HCT116 (cell line): ENCODE data around the gene ESRRB. TPM values are rescaled to one million over a fixed set of nuclear protein-coding genes. Genes with fewer than 3 reads are reported as not detected.

Source experiments
- ATAC-seq: fragments of 200-7000 bp; cut with Tn5 transposase; 2 replicates; pipeline ENCODE4 v1.9.1; 2020; ENCODE audit warnings: mild to moderate bottlenecking, moderate library complexity
- BruUV-seq: library from RNA; stranded (reverse); fragments of 400-500 nt; replicated peaks from 2 replicates; lab custom pipeline; 2021; lab: Mats Ljungman, UMichigan
- CTCF ChIA-PET: fragments of 300-600 bp; sonication (Branson Sonifier 250); formaldehyde crosslinking; loops from one replicate; lab custom pipeline; 2021; ENCODE audit warnings: antibody characterized with exemption; lab: Charles Lee
- POLR2A ChIA-PET: fragments of 300-600, 350-600 bp; sonication (Branson Sonifier 250); formaldehyde crosslinking; loops from one replicate; lab custom pipeline; 2021; ENCODE audit warnings: antibody characterized with exemption; lab: Charles Lee
- RAD21 ChIA-PET, 2 experiments: fragments of 300-600 bp; sonication (Branson Sonifier 250); formaldehyde crosslinking; loops; one replicate each; lab custom pipeline; 2023; ENCODE audit warnings: low total read pairs in 2 of 2; ENCODE audit not compliant: uncharacterized antibody in 2 of 2, unreplicated experiment in 2 of 2, low non-redundant PET in 1 of 2; lab: Charles Lee
- DNase-seq: peaks from one replicate; pipeline ENCODE4 v3.0.0-alpha.2; 2010; ENCODE audit warnings: low read depth, low spot score
- H2AFZ ChIP-seq: fragments of 200-600 bp; shearing (Covaris generic), sonication (generic); 2 replicates; pipeline ENCODE4 v1.6.1; 2017; ENCODE audit warnings: low read depth, mixed run types, mixed read lengths, antibody characterized with exemption, low read length; ENCODE audit not compliant: poor library complexity, severe bottlenecking
- H3K27ac ChIP-seq: 2 replicates; pipeline ENCODE4 v1.5.1; 2012; ENCODE audit warnings: low read depth, low read length
- H3K27me3 ChIP-seq: fragments of 200-600 bp; sonication (generic); 2 replicates; pipeline ENCODE4 v1.6.1; 2016; ENCODE audit warnings: mixed run types, low read length, mixed read lengths; ENCODE audit not compliant: insufficient read depth
- H3K36me3 ChIP-seq, 2 experiments: fragments of 200-500 bp in 1 of 2; fragments of 200-600 bp in 1 of 2; sonication (Bioruptor generic) in 1 of 2; sonication (generic) in 1 of 2; 2 replicates each; pipeline versions ENCODE4 v1.5.1 to v1.6.1; 2014 to 2016; ENCODE audit warnings: low read length in 2 of 2, inconsistent platforms in 1 of 2, mixed read lengths in 1 of 2, mixed run types in 1 of 2; ENCODE audit not compliant: insufficient read depth in 2 of 2, control insufficient read depth in 1 of 2
- H3K4me1 ChIP-seq, 2 experiments: fragments of 200-600 bp in 1 of 2; sonication (generic) in 1 of 2; 2 replicates each; pipeline versions ENCODE4 v1.5.1 to v1.6.1; 2012 to 2017; ENCODE audit warnings: low read length in 2 of 2, inconsistent platforms in 1 of 2, mild to moderate bottlenecking in 1 of 2, mixed read lengths in 1 of 2, mixed run types in 1 of 2, moderate library complexity in 1 of 2; ENCODE audit not compliant: insufficient read depth in 2 of 2, control insufficient read depth in 1 of 2
- H3K4me2 ChIP-seq: fragments of 200-600 bp; sonication (generic); 2 replicates; pipeline ENCODE4 v1.6.1; 2017; ENCODE audit warnings: mixed run types, low read length, mixed read lengths
- H3K4me3 ChIP-seq, 2 experiments: fragments of 200-600 bp in 1 of 2; sonication (generic) in 1 of 2; replicated peaks in 1 of 2; 2 replicates each; pipeline ENCODE4 v1.5.1; 2011 to 2016; ENCODE audit warnings: low read length in 2 of 2, control low read depth in 1 of 2, low read depth in 1 of 2, mild to moderate bottlenecking in 1 of 2, mixed read lengths in 1 of 2, mixed run types in 1 of 2
- H3K79me2 ChIP-seq: fragments of 200-600 bp; sonication (generic); 2 replicates; pipeline ENCODE4 v1.6.1; 2017; ENCODE audit warnings: mild to moderate bottlenecking, mixed run types, low read length, moderate library complexity, mixed read lengths; ENCODE audit not compliant: insufficient read depth
- H3K9ac ChIP-seq: fragments of 200-600 bp; sonication (generic); 2 replicates; pipeline ENCODE4 v1.6.1; 2016; ENCODE audit warnings: low read length, mixed read lengths
- H3K9me2 ChIP-seq: fragments of 200-600 bp; sonication (generic), shearing (Covaris generic); 2 replicates; pipeline ENCODE4 v1.6.1; 2017; ENCODE audit warnings: mixed run types, mild to moderate bottlenecking, moderate library complexity; ENCODE audit not compliant: insufficient read depth
- H3K9me3 ChIP-seq, 2 experiments: fragments of 200-500 bp in 1 of 2; fragments of 200-600 bp in 1 of 2; sonication (Bioruptor generic) in 1 of 2; sonication (generic) in 1 of 2; 2 replicates each; pipeline ENCODE4 v1.6.1; 2014 to 2017; ENCODE audit warnings: low read length in 2 of 2, mixed read lengths in 2 of 2, inconsistent platforms in 1 of 2, low read depth in 1 of 2, mild to moderate bottlenecking in 1 of 2, mixed run types in 1 of 2, moderate library complexity in 1 of 2; ENCODE audit not compliant: control insufficient read depth in 1 of 2, insufficient read depth in 1 of 2
- H4K20me1 ChIP-seq: fragments of 200-600 bp; sonication (generic), shearing (Covaris generic); 2 replicates; pipeline ENCODE4 v1.6.1; 2017; ENCODE audit warnings: mixed run types, mild to moderate bottlenecking, moderate library complexity; ENCODE audit not compliant: insufficient read depth
- ATF3 ChIP-seq: IDR thresholded peaks from 2 replicates; pipeline ENCODE4 v1.6.1; 2012
- ELF1 ChIP-seq: IDR thresholded peaks from 2 replicates; pipeline ENCODE4 v1.6.1; 2012; ENCODE audit warnings: low read depth, borderline replicate concordance
- EZH2phosphoT487 ChIP-seq: fragments of 200-600 bp; IDR thresholded peaks from 2 replicates; pipeline ENCODE4 v1.6.1; 2018; ENCODE audit warnings: antibody characterized with exemption, borderline replicate concordance
- JUND ChIP-seq: IDR thresholded peaks from 2 replicates; pipeline ENCODE4 v1.6.1; 2012
- POLR2A ChIP-seq: IDR thresholded peaks from 2 replicates; pipeline ENCODE4 v1.7.0; 2011; ENCODE audit warnings: borderline replicate concordance; ENCODE audit not compliant: insufficient read depth, insufficient read length; ENCODE audit errors: extremely low read depth
- POLR2AphosphoS5 ChIP-seq: IDR thresholded peaks from 2 replicates; pipeline ENCODE4 v1.6.1; 2011; ENCODE audit warnings: mild to moderate bottlenecking, low read depth, low read length, moderate library complexity
- RAD21 ChIP-seq: IDR thresholded peaks from 2 replicates; pipeline ENCODE4 v1.6.1; 2012; ENCODE audit warnings: low read depth, mild to moderate bottlenecking
- SIN3A ChIP-seq: IDR thresholded peaks from 2 replicates; pipeline ENCODE4 v1.6.1; 2012; ENCODE audit warnings: low read depth
- SP1 ChIP-seq: IDR thresholded peaks from 2 replicates; pipeline ENCODE4 v1.6.1; 2012; ENCODE audit warnings: low read depth
- SRF ChIP-seq: IDR thresholded peaks from 2 replicates; pipeline ENCODE4 v1.6.1; 2012; ENCODE audit warnings: low read depth
- TCF7L2 ChIP-seq: IDR thresholded peaks from 2 replicates; pipeline ENCODE4 v1.7.0; 2011; ENCODE audit warnings: borderline replicate concordance, inconsistent platforms; ENCODE audit not compliant: insufficient read depth, insufficient read length; ENCODE audit errors: extremely low read depth
- YY1 ChIP-seq: IDR thresholded peaks from 2 replicates; pipeline ENCODE4 v1.6.1; 2011; ENCODE audit warnings: low read length, low read depth, moderate library complexity, mild to moderate bottlenecking; ENCODE audit not compliant: insufficient replicate concordance; ENCODE audit errors: extremely low read depth
- ZBTB33 ChIP-seq: IDR thresholded peaks from 2 replicates; pipeline ENCODE4 v1.6.1; 2011; ENCODE audit warnings: mild to moderate bottlenecking, low read length, moderate library complexity; ENCODE audit not compliant: insufficient replicate concordance; ENCODE audit errors: extremely low read depth
- ZNF274 ChIP-seq: fragments of 200-500 bp; sonication (Bioruptor generic); IDR thresholded peaks from 2 replicates; pipeline ENCODE4 v1.6.1; 2014; ENCODE audit warnings: mild to moderate bottlenecking, low read depth, low read length, inconsistent platforms
- intact Hi-C: fragments of 100-400 bp; cut with micrococcal nuclease; formaldehyde crosslinking; loops from 2 replicates; pipeline ENCODE4 v1.10.0; 2022
- total RNA-seq: library from RNA; stranded (reverse); gene quantifications from one replicate; pipeline ENCODE4 v1.2.1, GENCODE V29; 2021; ENCODE audit not compliant: unreplicated experiment

The ESRRB gene
- total RNA-seq, 1 experiment from 2014 or later, result 1.9 TPM

- H4K20me1 ChIP-seq, result no peaks in the 10 kb centered on the region
- H3K27ac ChIP-seq, result no peak overlapping the region
- no peaks in the 10 kb centered on the region for H3K79me2 ChIP-seq
- no TSS peak for BruUV-seq
- intact Hi-C loops, result no loop called here
- no peak overlapping the region for H3K4me3 ChIP-seq
- ChIA-PET RAD21 (no interaction called here), POLR2A (no interaction called here)
- H2AFZ ChIP-seq, result no peak overlapping the region
- no peak overlapping the region for H3K4me2 ChIP-seq
- no peak for ATAC-seq
- H3K4me1 ChIP-seq, result peaks cover 0 to 4% of the 10 kb centered on the region in 2 experiments; a peak in 1 of 4 replicates
- no peaks in the 10 kb centered on the region for H3K9me3 ChIP-seq
- TF ChIP-seq SP1, result no peak
- no peak for TF ChIP-seq TCF7L2
- TF ChIP-seq ZBTB33, result no peak
- no peak for TF ChIP-seq POLR2AphosphoS5
- TF ChIP-seq ATF3, result no peak
- TF ChIP-seq JUND, result no peak
- TF ChIP-seq YY1, result no peak
- no peak for TF ChIP-seq SIN3A
- no peak for TF ChIP-seq RAD21
- TF ChIP-seq ELF1, result no peak
- no peak for TF ChIP-seq SRF
- no peak for TF ChIP-seq EZH2phosphoT487
- no peak for TF ChIP-seq ZNF274
- no peak for TF ChIP-seq POLR2A
- TF ChIP-seq, all 23 proteins: peak for 0
- Histone ChIP-seq H3K9ac (no peak overlapping the region), H3K9me2 (no peaks in the 10 kb centered on the region), H3K36me3 (no peaks in the 10 kb centered on the region), H3K27me3 (peaks cover 10% of the 10 kb centered on the region)
- no peak for DNase-seq
- CTCF ChIA-PET, result no interaction called here
These were observed 20.8 kb downstream of the ESRRB start for GRCh38 chr14:76396714-76397187.
